Suprapubic skin (tissue), 4 donors: ENCODE results near the gene FAAP20. TPM values are rescaled to one million over a fixed set of nuclear protein-coding genes. Genes with fewer than 3 reads are reported as not detected.

Experiments
- DNase-seq, 2 donors: peaks; one replicate each; pipeline ENCODE4 v3.0.0-alpha.2; 2019; ENCODE audit warnings: low spot score in 2 of 2
- H3K27ac ChIP-seq: fragments of 200-600 bp; sonication (generic); one replicate; pipeline ENCODE4 v1.5.1; 2019
- H3K27me3 ChIP-seq: fragments of 200-600 bp; sonication (generic); one replicate; pipeline ENCODE4 v1.5.1; 2019
- H3K36me3 ChIP-seq: fragments of 200-600 bp; sonication (generic); one replicate; pipeline ENCODE4 v1.5.1; 2019
- H3K4me1 ChIP-seq: fragments of 200-600 bp; sonication (generic); one replicate; pipeline ENCODE4 v1.5.1; 2019
- H3K4me3 ChIP-seq: fragments of 200-600 bp; sonication (generic); one replicate; pipeline ENCODE4 v1.5.1; 2019; ENCODE audit warnings: mild to moderate bottlenecking
- H3K9me3 ChIP-seq: fragments of 200-600 bp; sonication (generic); one replicate; pipeline ENCODE4 v1.5.1; 2019
- EP300 ChIP-seq: sonication (generic); formaldehyde crosslinking; IDR thresholded peaks from one replicate; pipeline ENCODE4 v1.6.1; 2017; ENCODE audit warnings: antibody characterized with exemption
- POLR2A ChIP-seq, 2 donors: fragments of 450-650 bp; IDR thresholded peaks; one replicate each; pipeline ENCODE4 v1.6.1; 2017; ENCODE audit warnings: antibody characterized with exemption in 2 of 2, mild to moderate bottlenecking in 2 of 2, moderate library complexity in 2 of 2
- POLR2AphosphoS5 ChIP-seq, 3 donors: sonication (generic); formaldehyde crosslinking; IDR thresholded peaks; one replicate each; pipeline ENCODE4 v1.6.1; 2017; ENCODE audit warnings: antibody characterized with exemption in 3 of 3
- WGBS: methylation state at CpG from one replicate; pipeline ENCODE4 v1.1.5; 2018; 5-methylcytosine and 5-hydroxymethylcytosine counted together
- total RNA-seq, 4 donors: library from RNA; depleted of rRNA; stranded (reverse); fragments of >200 nt; gene quantifications; one replicate each; pipeline ENCODE4 v1.1.0, GENCODE V29; 2016
- TF ChIP-seq, protein P1 (sequence below), 2 donors: fragments of 200-600 bp in 1 of 2; fragments of 450-650 bp in 1 of 2; sonication (generic) in 1 of 2; IDR thresholded peaks; one replicate each; pipeline ENCODE4 v1.5.1; 2016 to 2019; ENCODE audit warnings: antibody characterized with exemption in 2 of 2, mild to moderate bottlenecking in 1 of 2, moderate library complexity in 1 of 2

The FAAP20 gene
- total RNA-seq, 4 donors from 2014 or later, result 18.6 to 47.3 (median 24.9) TPM

DNA sequence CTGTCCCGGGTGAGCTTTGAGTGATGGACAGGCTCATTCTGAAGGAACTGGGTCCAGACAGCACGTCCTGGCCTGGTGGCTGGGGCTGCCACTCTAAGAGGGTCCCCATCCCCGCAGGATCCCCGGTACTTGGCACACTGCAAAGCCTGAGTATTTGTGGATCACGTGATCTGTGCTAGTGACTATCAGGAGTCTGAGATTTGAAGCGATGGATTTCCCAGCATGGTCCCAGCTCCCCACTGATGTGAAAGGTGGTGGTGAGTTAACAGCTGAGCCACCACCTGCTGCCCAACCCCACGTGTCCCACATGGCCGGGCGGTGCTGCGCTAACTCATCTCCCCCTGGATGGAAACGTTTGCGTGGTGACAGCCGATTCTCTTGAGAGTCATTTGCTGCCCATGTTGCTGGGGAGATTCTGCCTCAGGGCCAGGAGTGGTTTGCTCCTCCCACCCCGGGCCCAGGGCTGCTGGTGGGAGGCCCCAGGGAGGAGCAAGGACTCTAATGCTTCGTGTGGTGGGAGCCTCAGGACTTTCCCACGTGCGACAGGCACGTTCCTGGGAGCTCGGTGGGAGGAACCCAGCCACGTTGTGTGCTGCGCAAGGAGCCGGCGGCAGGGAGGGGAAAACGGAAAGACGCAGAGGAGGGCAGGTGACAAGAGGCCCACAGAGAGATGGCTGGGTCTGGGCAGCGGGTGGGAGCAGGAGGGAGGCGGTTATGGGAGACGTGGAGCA is 15.1 kb downstream of the FAAP20 start:
- H3K27me3 ChIP-seq, result no peaks in the 10 kb centered on the region
- peaks cover 12% of the 10 kb centered on the region for H3K36me3 ChIP-seq
- H3K4me1 ChIP-seq, result peaks cover 4% of the 10 kb centered on the region
- no peak for TF ChIP-seq EP300
- no peak for TF ChIP-seq POLR2AphosphoS5 (IDR thresholded peaks at IDR 0.05)
- H3K4me3 ChIP-seq, result no peak overlapping the region
- no peak overlapping the region for H3K27ac ChIP-seq
- WGBS, result 71% methylated on average over 14 of the region's 28 CpGs
- no peaks in the 10 kb centered on the region for H3K9me3 ChIP-seq
- DNase-seq, result no peak

DNA sequence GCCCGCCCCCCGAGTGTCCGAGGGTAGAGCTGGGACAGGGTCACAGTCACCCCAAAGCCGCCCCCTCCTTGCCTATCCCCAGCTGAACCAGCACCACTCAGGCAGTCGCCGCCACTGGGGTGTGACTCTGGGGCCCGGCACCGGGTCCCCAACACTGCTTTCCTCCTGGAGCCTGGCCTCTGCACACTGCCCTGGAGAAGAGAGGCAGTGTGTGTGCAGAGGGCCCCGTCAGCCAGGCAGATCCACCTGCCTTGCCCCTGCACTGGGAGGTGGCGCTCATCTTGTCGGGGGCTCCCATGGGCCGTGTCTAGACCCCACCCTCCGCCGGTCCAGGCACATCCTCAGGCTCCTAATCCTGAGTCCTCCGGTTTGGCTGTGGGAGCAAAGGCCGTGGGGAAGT is 15.7 kb downstream of the FAAP20 start:
- Histone ChIP-seq H3K4me3 (no peak overlapping the region), H3K36me3 (peaks cover 12% of the 10 kb centered on the region), H3K27me3 (no peaks in the 10 kb centered on the region), H3K9me3 (no peaks in the 10 kb centered on the region), H3K4me1 (peaks cover 10% of the 10 kb centered on the region), H3K27ac (no peak overlapping the region)
- no peak for DNase-seq
- no peak for TF ChIP-seq EP300
- TF ChIP-seq, protein P1, sequence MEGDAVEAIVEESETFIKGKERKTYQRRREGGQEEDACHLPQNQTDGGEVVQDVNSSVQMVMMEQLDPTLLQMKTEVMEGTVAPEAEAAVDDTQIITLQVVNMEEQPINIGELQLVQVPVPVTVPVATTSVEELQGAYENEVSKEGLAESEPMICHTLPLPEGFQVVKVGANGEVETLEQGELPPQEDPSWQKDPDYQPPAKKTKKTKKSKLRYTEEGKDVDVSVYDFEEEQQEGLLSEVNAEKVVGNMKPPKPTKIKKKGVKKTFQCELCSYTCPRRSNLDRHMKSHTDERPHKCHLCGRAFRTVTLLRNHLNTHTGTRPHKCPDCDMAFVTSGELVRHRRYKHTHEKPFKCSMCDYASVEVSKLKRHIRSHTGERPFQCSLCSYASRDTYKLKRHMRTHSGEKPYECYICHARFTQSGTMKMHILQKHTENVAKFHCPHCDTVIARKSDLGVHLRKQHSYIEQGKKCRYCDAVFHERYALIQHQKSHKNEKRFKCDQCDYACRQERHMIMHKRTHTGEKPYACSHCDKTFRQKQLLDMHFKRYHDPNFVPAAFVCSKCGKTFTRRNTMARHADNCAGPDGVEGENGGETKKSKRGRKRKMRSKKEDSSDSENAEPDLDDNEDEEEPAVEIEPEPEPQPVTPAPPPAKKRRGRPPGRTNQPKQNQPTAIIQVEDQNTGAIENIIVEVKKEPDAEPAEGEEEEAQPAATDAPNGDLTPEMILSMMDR (IDR thresholded peaks at IDR 0.05), result no peak
- no peak for TF ChIP-seq POLR2AphosphoS5 (IDR thresholded peaks at IDR 0.05)
- no peak for TF ChIP-seq POLR2A (IDR thresholded peaks at IDR 0.05)
- 93% methylated on average over 5 of the region's 16 CpGs for WGBS

DNA sequence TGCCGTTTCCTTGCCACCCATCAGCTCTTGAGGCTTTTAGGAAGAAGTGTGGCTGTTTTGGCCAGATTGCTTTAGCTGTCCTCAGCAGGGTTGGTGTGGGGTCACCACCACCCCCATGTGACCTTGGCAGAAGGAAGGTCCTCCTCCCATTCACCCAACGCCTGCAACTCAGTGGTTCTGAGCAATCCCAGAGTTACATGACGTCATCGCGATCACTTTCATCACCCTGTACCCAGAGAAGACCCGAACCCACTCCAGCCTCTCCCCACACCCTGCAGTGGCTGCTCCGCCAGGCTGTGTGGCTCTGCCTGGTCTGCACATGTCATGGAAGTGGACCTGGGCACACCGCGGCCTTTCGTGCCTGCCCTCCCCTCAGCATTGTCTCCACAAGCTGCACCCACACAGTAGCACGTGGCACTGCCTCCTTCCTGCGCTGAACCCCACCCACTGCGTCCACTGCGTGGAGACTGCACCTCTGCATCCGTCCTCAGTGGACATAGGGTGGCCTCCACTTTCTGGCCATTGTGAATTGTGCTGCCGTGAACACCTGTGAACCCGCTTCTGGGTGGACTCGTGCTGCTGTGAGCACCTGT is 16.5 kb downstream of the FAAP20 start:
- H3K4me3 ChIP-seq, result no peak overlapping the region
- 91% methylated on average over 12 of the region's 18 CpGs for WGBS

DNA sequence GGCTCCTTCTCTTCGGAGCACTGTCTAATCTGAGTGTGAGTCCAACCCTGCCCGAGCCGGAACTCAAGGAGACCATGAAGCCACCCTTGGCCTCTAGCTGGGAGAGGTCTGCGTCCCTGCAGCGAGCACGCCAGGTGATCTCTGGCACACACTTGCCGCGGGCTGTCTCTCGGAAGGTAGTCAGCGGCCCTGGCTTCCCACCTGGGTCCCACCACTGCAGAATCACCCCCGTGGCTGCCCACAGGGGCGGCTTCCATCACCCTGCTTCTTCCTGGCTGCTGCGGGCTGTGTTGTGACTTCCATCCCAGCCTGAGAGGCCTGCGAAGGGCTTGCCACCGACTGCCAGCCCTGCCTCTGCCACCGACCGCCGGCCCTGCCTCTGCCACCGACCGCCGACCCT is 17.0 kb downstream of the FAAP20 start:
- peaks cover 11% of the 10 kb centered on the region for H3K4me1 ChIP-seq
- H3K27ac ChIP-seq, result no peak overlapping the region
- peaks cover 12% of the 10 kb centered on the region for H3K36me3 ChIP-seq
- TF ChIP-seq, protein P1 (IDR thresholded peaks at IDR 0.05), result no peak
- TF ChIP-seq POLR2AphosphoS5 (IDR thresholded peaks at IDR 0.05), result no peak
- no peak overlapping the region for H3K4me3 ChIP-seq
- DNase-seq, result no peak
- WGBS, result 92% methylated on average over 11 of the region's 21 CpGs
- H3K9me3 ChIP-seq, result no peaks in the 10 kb centered on the region
- no peaks in the 10 kb centered on the region for H3K27me3 ChIP-seq

More for the DNA sequence above, 16.5 kb downstream of the FAAP20 start:
- H3K27ac ChIP-seq, result no peak overlapping the region
- H3K36me3 ChIP-seq, result peaks cover 12% of the 10 kb centered on the region
- no peak for DNase-seq
- no peaks in the 10 kb centered on the region for H3K27me3 ChIP-seq
- peaks cover 11% of the 10 kb centered on the region for H3K4me1 ChIP-seq
- TF ChIP-seq, protein P1 (IDR thresholded peaks at IDR 0.05), result no peak
- TF ChIP-seq POLR2A (IDR thresholded peaks at IDR 0.05) (no peak), EP300 (no peak), POLR2AphosphoS5 (IDR thresholded peaks at IDR 0.05) (no peak)
- no peaks in the 10 kb centered on the region for H3K9me3 ChIP-seq

DNA sequence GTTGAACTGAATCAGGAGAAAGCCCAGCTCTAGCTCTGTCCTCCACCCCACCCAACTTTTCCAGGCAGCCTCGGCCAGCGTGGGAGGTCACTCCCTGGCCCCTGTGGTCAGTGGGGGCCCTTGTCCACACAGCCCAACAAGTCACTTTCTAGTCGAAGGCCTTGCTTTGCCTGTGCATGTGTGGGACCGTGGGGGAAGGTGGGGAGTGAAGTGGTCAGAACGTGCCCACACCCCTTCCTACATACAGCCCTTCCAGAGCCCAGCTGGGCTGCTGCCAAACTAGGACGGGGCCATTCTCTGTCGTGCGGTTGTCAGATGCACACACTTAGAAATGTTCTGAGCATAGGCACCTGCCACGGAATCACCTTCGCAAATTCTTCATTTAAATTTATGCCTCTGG is 18.0 kb downstream of the FAAP20 start:
- 76% methylated on average over 10 of the region's 10 CpGs for WGBS
- H3K27me3 ChIP-seq, result no peaks in the 10 kb centered on the region
- no peak overlapping the region for H3K4me3 ChIP-seq
- no peak for DNase-seq
- H3K36me3 ChIP-seq, result peaks cover 12% of the 10 kb centered on the region
- peaks cover 11% of the 10 kb centered on the region for H3K4me1 ChIP-seq
- H3K9me3 ChIP-seq, result no peaks in the 10 kb centered on the region
- TF ChIP-seq, protein P1 (IDR thresholded peaks at IDR 0.05), result no peak
- TF ChIP-seq EP300 (no peak), POLR2AphosphoS5 (IDR thresholded peaks at IDR 0.05) (no peak), POLR2A (IDR thresholded peaks at IDR 0.05) (no peak)
- H3K27ac ChIP-seq, result no peak overlapping the region
